Measurements from ENCODE around the gene METRN. TPM values are rescaled to one million over a fixed set of nuclear protein-coding genes. Genes with fewer than 3 reads are reported as not detected.

The METRN gene
- total RNA-seq, 2 donors from 2014 or later = 28.9 to 58.9 TPM

DNA sequence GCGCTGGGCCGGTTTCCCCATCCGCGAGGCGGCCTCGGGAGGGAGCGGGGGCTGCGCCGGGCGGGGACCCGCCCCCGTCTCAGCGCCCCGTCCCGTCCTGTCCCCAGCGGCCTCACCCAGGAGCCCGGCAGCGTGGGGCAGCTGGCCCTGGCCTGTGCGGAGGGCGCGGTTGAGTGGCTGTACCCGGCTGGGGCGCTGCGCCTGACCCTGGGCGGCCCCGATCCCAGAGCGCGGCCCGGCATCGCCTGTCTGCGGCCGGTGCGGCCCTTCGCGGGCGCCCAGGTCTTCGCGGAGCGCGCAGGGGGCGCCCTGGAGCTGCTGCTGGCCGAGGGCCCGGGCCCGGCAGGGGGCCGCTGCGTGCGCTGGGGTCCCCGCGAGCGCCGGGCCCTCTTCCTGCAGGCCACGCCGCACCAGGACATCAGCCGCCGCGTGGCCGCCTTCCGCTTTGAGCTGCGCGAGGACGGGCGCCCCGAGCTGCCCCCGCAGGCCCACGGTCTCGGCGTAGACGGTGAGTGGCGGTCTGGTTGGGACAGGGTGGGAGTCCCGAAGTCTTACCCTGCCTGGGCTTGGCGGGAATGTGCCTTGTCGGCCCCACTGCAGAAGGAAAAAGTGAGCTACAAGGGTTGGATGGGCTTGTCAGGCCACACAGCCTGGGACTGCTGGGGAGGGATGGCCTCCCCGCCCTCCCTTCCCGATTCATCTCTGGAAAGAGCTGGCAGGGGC, 720 bp downstream of the METRN start:
- no peaks in the 10 kb centered on the region for H3K36me3 ChIP-seq
- H3K27me3 ChIP-seq (replicated peaks; ENCODE audit: insufficient read depth) = no peaks in the 10 kb centered on the region
- peaks cover 15 to 32% of the 10 kb centered on the region in 2 donors for H3K4me1 ChIP-seq (ENCODE audit: control insufficient read depth in 1 of 2, low read depth in 2 of 2)
- H3K27ac ChIP-seq = no peak overlapping the region
- ATAC-seq (ENCODE audit: insufficient number of reproducible peaks, low FRiP score, low read depth) (no peak), DNase-seq (ENCODE audit: low spot score) (no peak)
- H3K9me3 ChIP-seq = no peaks in the 10 kb centered on the region
- no peak for TF ChIP-seq CTCF (IDR thresholded peaks at IDR 0.05)
- H3K4me3 ChIP-seq = peak overlapping the region; percentile 81

GRCh38 chr16:716200-716568, 1.3 kb downstream of the METRN start:
- no peak for ATAC-seq (ENCODE audit: insufficient number of reproducible peaks, low FRiP score, low read depth)
- Histone ChIP-seq H3K9me3 (no peaks in the 10 kb centered on the region), H3K27ac (no peak overlapping the region), H3K27me3 (replicated peaks; ENCODE audit: insufficient read depth) (no peaks in the 10 kb centered on the region), H3K4me1 (ENCODE audit: control insufficient read depth in 1 of 2, low read depth in 2 of 2) (peaks cover 15 to 32% of the 10 kb centered on the region in 2 donors), H3K36me3 (no peaks in the 10 kb centered on the region), H3K4me3 (peak overlapping the region; percentile 81)
- DNase-seq (ENCODE audit: low spot score) = no peak
- TF ChIP-seq CTCF (IDR thresholded peaks at IDR 0.05) = no peak

- no peak for TF ChIP-seq CTCF (IDR thresholded peaks at IDR 0.05)
- no peak for ATAC-seq (ENCODE audit: insufficient number of reproducible peaks, low FRiP score, low read depth)
- Histone ChIP-seq H3K4me3 (no peak overlapping the region), H3K27me3 (replicated peaks; ENCODE audit: insufficient read depth) (no peaks in the 10 kb centered on the region), H3K4me1 (ENCODE audit: control insufficient read depth in 1 of 2, low read depth in 2 of 2) (peaks cover 20 to 37% of the 10 kb centered on the region in 2 donors), H3K36me3 (no peaks in the 10 kb centered on the region), H3K27ac (no peak overlapping the region), H3K9me3 (no peaks in the 10 kb centered on the region)
- no peak for DNase-seq (ENCODE audit: low spot score)
Observed at GRCh38 chr16:716768-717325, 1.9 kb downstream of the METRN start.

- H3K9me3 ChIP-seq = no peaks in the 10 kb centered on the region
- no peak for ATAC-seq (ENCODE audit: insufficient number of reproducible peaks, low FRiP score, low read depth)
- no peaks in the 10 kb centered on the region for H3K36me3 ChIP-seq
- no peak overlapping the region for H3K4me3 ChIP-seq
- TF ChIP-seq CTCF (IDR thresholded peaks at IDR 0.05) = no peak
- no peaks in the 10 kb centered on the region for H3K27me3 ChIP-seq (replicated peaks; ENCODE audit: insufficient read depth)
- no peak overlapping the region for H3K27ac ChIP-seq
- peaks cover 21 to 42% of the 10 kb centered on the region in 2 donors for H3K4me1 ChIP-seq (ENCODE audit: control insufficient read depth in 1 of 2, low read depth in 2 of 2)
- no peak for DNase-seq (ENCODE audit: low spot score)
Observed at GRCh38 chr16:717450-718245, 2.7 kb downstream of the METRN start.

- H3K36me3 ChIP-seq = no peaks in the 10 kb centered on the region
- H3K9me3 ChIP-seq = no peaks in the 10 kb centered on the region
- ATAC-seq (ENCODE audit: insufficient number of reproducible peaks, low FRiP score, low read depth) (no peak), DNase-seq (ENCODE audit: low spot score) (no peak)
- no peak overlapping the region for H3K4me3 ChIP-seq
- TF ChIP-seq CTCF (IDR thresholded peaks at IDR 0.05) = no peak
- peaks cover 21 to 42% of the 10 kb centered on the region in 2 donors for H3K4me1 ChIP-seq (ENCODE audit: control insufficient read depth in 1 of 2, low read depth in 2 of 2)
- H3K27me3 ChIP-seq (replicated peaks; ENCODE audit: insufficient read depth) = no peaks in the 10 kb centered on the region
- H3K27ac ChIP-seq = no peak overlapping the region
Observed at GRCh38 chr16:718389-718788, 3.5 kb downstream of the METRN start.
